NCI-H345 treated with DMSO at 0.1 percent for 48 hours (cell line): ENCODE measurements around the gene ZNF606.

Source experiments
- DNase-seq: peaks from one replicate; lab custom pipeline; 2025; ENCODE audit not compliant: unreplicated experiment; lab: John Stamatoyannopoulos, UW

The ZNF606 gene

DNA sequence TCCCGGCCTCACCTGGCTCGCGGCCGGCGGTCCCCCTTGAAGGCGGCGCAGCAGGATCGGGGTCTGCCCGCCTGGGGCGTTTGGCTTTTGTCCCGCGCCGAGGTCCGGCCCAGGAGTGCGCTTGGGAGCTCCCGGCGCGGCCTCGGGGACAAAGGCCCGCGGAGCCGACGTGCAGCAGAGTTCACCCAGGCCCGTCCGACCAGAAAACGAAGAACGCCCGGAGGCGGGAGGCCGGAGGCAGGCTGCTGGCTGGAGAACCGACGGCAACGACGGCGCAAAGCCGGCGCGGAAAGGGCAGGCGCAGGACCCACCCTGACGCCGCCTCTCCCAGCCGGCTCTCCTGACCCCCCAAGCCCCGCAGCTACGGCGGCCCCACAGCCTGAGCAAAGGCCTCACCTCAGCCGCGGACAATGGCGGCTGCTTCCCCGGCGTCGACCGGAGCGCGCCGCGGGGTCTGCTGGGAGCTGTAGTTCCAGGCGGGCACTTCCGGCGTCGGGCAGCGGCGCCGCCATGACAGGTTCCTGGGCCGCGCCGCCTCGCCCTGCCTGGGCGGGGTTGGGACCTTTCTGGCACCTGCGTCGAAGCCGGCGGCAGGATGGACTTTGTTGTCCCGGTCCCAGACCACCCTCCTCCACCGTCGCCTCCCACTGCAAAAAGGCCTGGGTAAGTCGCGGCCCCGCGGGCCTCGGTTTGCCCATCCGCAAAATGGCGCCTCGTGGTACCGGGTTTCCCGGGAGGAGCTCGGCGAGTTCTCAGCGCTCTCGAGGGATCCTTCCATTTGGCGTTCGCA lies at the start of gene ZNF606:
ZNF606 (minus strand) TSS at position 437 of the 790 bp plus-strand sequence. CDS start 1,501 bp downstream, outside the sequence.
- DNase-seq: peak; percentile 40

DNA sequence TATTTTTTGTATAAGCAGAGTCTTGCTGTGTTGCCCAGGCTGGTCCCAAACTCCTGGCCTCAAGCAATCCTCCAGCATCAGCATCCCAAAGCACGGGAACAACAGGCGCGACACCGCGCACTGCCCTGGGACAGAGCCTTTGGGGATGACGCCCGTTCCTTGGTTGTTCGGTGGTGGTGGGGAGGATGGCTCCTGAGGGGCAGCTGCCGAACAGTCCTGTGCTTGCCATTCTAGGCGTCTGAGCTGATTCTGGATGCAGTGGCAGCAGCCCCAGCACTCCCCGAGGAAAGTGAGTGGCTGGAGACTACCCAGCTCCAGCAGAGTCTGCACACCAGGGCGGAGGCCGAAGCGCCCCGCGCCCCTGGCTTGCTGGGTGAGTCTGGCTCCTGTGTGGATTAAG lies 49.6 kb upstream of the ZNF606 start:
- no peak for DNase-seq

DNA sequence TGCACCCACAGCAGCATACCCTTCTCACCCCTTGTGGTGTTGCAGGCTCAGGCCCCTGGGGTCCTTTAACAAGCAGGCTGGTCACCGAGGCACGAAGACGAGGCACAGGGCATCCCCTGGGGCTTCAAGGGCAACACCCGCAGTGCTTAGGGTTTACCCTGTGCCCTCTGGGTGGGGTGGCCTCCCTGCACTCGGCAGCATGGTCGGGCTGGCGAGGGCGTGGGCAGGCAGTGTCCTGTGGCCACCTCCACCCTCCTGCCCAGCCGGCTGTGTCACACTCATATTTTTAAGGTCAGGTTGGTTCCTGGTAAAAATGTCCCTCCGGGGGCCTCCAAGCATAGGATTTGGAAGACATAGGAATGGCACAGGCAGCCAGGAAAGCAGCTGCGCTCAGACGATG lies 45.1 kb upstream of the ZNF606 start:
- no peak for DNase-seq

DNA sequence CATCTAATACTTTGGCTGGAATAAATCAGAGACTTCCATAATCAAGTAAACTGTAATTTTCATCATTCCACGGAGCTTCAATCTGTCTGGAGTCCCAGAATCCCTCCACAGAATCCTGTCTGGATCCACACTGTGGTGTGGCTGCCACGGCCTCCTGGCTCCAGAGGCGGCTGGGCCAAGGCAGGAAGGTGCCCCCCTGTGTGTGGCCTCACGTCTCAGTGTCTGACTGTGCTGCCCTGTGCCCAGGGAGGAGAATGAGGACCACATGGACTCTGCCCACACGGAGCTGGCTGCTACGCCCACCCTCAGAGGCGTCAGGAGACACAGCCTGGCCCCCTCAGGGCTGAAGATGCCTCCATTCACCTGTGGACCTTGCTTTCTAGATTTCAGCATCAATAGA lies 44.2 kb upstream of the ZNF606 start:
- no peak for DNase-seq

DNA sequence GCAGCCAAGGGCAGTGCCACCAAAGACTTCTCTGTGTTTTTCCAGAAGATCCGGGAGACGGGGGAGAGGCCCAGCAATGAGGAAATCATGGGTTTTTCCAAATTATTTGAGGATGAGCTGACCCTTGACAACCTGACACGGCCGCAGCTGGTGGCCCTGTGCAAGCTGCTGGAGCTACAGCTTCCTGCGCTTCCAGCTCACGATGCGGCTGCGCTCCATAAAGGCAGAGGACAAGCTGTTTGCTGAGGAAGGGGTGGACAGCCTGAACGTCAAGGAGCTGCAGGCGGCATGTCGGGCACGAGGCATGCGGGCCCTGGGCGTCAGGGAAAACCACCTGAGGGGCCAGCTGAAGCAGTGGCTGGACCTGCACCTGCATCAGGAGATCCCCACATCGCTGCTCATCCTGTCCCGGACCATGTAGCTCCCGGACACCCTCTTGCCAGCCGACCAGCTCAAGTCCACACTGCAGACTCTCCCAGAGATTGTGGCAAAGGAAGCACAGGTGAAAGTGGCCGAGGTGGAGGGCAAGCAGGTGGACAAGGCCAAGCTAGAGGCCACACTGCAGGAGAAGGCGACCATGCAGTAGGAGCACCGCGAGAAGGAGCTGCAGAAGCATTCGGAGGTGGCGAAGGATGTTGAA lies 42.9 kb upstream of the ZNF606 start:
- no peak for DNase-seq

DNA sequence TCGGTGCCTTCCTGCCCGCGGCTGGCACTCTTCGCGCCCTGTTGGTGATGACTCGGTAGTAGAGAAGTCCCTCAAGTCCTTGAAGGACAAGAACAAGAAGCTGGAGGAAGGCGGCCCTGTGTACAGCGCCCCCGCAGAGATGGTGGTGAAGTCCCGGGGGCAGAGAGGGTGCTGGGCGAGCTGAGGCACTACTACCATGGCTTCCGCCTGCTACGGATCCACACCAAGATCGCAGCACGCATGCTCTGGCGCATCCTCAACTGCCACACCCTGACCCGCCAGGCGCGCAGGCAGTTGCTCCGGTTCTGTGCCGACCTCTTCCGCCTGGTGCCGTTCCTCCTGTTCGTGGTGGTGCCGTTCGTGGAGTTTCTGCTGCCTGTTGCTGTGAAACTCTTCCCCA lies 42.3 kb upstream of the ZNF606 start:
- no peak for DNase-seq

DNA sequence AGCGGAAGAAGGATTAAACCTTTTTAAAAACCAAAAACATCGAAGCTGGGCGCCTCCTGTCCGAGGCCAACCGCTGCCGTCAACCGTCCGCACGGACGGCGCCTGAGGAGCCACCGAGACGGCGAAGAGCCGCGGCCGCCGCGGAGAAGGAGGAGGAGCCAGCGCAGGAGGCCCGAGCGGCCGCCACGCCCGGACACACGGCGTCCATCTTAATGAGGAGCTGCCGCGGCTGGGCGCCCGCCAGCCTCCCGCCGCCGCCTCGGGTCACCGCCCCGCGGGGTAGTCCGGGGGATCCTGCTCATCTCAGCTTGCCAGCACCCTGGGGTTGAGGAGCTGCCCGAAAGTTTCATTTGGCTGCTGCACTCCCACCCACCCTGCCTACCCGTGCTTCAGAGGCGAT lies 41.8 kb upstream of the ZNF606 start:
- DNase-seq: no peak

DNA sequence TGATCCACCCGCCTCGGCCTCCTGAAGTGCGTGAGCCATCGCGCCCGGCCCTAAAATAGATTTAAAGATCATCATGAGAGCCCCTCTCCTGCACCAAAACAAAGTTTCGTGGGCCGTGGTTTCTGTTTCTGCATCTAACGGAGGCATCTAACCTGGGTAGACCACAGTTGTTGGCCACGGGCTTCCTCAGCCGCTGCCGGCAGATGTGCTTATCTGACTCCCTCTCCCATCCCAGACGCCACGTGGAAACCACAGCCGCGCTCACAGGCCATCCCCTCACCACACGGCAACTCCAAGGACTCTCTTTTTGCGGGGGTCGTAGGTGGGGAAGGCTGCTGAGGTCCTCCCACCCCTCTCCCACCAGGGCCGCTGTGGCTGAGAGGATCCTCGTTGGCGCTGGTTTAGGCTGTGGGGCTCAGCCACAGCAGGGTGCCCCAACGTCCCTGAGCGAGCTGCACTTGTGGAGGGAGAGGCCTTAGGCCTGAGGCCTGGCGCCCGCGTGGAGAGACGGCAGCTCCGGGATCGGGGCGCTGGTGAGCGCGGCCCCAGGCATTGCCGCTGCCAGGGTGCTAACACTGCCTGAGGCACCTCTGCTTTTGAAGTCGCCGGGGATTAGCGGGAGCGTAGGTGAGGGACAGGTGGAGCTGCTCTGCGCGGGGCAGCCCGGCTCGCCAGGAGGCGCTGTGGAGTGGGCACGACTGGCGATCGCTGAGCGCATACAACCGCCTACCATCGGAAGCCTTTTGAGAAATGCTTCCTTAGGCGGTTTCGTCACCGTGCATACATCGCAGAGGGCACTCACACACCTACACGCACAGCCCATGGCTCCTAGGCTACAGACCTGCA lies 40.1 kb upstream of the ZNF606 start:
- DNase-seq: no peak

DNA sequence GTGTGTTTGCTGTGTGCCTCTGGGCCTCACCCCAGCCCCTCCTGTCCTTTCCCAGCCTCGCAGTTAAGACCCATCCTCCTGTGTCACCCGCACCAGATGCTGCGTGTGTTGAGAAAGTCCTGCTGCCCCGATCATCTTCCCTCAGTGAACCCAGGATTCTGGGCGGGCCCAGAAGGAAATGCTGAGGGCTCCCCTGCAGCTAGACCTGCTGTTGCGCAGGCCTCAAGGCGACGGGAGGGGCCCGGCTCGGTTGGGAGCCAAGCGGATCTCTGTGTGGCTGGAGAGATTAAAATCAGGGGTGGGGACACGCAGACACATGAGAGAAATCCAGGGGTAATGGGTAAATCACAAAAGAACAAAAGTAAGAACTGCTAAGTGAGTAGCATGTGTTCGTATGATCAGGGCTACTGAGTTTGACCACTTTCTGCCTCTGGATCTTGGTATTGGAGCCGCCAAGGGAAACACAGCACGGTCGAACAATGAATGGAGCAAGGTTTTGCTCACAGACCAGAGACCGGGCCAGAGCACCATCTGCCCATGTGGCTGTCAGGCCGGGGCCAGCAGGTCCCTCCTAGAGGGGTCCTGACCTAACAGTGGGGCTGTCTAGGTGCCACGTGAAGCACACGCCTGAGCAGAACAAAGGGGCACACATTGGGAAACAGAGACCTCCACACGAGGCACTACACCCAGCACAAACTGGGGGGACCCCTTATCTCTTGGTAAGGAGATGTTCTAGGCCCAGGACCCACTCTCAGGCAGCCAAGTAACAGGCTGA lies 38.3 kb upstream of the ZNF606 start:
- no peak for DNase-seq

DNA sequence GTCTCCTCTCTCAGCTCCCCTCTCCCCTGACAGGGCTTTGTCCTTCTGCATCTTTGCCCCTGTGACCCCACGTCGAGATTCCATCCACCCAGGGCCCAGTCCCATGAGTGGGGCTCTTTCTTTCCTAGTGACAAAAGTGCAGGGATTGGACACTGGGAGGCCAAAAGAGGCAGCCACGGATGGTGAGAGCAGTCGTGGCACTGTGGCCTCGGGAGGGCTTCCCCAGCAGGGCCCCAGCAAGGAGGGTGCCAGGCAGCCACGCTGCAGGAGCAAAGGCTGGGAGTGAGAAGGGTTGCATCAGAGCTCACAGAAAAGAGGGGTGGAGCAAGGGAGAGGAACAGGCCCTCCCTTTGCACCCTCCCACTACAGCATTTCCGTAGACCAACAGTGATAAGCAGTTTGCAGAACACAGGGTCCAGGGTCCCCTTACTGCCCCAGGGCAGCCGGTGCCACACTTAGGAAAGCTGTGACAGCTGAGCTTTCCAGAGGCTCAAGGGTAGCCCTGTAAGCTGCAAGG lies 36.1 kb upstream of the ZNF606 start:
- DNase-seq: no peak

DNA sequence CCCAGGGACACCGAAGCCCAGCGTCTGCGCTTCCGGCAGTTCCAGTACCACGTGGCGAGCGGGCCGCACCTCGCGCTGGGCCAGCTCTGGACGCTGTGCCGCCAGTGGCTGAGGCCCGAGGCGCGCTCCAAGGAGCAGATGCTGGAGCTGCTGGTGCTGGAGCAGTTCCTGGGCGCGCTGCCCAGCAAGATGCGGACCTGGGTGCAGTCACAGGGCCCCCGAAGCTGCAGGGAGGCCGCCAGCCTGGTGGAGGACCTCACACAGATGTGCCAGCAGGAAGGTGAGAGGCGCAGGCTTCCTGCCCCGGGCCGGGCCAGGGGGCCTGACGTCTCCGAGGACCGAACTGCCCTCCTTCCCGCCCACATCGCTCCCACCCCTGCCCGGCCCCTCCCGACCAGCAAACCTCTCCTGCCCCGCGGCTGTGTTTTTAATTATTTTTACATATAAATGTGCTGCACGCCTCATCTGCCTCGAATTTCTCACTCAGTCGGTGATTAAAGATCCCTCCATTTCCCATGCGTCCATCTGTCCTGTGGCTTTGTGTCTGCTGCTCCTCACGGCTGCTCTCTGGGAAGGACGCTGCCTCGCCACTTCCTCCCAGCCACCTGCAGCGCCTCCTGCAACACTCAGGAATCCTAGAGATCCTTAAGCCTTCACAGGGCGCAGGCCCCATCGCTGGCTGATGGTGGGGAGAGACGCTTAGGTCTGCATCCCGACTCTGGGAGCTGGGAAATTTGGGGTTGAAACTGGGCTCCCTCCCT lies 35.5 kb upstream of the ZNF606 start:
- DNase-seq: no peak

DNA sequence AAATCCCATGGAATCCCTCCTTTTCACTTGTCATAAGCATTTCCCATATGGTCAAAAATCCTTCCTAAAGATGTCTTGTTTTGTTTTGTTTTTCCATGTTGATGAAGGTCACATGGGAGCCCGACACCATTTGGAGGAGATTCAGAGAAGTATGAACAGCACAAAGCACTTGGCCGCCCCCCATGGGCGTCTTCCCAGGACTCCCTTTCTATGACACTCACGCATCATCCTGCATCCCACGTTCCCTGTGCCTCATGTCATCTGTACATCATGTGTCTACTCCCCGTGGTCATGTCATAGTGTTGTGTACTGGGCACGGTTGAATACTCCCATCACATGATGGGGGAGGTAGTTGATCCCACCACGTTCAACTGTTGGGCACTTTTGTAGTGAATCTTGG lies 33.2 kb upstream of the ZNF606 start:
- DNase-seq: no peak

DNA sequence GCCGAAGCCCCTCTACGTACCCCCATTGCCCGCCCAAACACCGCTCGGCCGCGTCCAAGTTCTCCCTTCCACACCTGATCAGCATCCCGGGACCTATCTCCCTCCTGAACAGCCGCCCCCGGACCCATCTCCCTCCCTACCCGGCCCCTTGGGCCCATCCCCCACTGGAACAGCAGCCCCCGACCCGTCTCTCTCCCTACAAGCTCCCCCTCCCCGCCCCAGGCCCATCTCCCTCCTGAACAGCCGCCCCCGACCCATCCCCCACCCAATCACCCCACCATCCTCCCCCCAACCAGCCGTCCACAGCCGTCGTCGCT lies 31.8 kb upstream of the ZNF606 start:
- no peak for DNase-seq

DNA sequence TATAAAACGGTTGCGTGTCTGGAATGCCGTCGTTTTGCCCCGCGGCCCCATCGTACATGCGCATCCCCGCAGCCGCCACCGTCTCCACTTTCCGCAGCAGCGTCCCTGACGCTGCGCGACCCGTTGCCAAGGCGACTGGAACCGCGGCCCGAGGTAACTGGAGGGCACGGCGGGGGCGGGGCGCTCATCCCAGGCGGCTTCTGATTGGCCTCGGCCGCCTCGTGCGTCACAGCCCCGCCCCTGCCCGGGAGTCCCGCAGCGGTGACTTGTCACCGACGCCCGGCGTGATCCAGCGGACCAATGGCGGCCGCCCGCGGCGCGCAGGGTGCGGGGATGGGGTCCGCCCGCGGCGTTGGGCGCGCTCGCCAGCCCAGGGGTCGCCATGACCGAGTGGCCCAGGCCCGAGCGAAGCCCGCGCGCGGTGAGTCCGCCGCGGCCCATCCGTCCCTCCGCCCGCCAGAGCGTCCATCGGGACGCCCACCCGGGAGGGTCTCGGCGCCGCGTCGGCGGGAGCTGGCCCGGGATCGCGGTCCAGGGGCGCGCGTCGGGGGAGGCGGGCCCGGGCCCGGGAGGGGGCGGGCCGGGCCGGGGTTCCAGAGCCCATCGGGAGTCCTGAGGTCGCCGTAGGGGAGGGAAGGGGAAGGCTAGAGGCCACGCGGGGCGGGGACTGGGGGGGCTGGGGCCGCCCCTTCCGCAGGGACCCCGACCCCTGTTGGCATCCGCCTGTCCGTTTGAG lies 31.3 kb upstream of the ZNF606 start, which contains the start of gene ZSCAN1:
ZSCAN1 (plus strand) TSS at position 285 of the 736 bp plus-strand sequence. CDS start 3,812 bp downstream, outside the sequence.
- no peak for DNase-seq

DNA sequence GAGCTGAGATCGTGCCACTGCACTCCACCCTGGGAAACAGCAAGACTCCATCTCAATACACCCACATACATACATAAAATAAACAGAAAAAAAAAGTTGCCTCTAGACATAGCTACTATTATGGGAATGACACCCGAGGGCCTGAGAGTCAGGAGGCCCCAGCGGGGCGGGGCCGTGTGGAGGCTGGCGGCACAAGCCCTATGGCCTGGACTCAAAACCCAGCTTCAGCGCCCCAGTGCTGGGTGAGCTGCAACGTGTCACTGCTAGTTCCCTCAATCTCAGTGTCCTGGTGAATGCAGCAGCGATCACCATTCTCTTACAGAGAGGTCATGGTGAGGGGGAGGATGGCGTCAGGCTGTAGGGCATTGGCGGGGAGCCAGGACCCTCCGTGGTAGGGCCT lies 22.0 kb upstream of the ZNF606 start:
- DNase-seq: no peak

DNA sequence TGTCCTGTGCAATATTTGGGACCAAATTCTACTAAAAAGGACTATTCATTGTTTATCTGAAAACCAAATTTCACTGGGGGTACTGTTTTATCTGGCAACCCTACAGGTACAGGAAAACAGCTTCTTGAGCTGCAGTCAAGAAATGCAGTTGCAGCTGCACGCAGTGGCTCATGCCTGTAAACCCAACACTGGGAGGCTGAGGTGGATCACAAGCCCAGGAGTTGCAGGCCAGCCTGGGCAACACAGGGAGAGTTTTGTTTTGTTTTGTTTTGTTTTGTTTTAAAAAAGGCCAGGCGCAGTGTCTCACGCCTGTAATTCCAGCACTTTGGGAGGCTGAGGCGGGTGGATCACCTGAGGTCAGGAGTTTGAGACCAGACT lies 19.7 kb upstream of the ZNF606 start:
- no peak for DNase-seq

DNA sequence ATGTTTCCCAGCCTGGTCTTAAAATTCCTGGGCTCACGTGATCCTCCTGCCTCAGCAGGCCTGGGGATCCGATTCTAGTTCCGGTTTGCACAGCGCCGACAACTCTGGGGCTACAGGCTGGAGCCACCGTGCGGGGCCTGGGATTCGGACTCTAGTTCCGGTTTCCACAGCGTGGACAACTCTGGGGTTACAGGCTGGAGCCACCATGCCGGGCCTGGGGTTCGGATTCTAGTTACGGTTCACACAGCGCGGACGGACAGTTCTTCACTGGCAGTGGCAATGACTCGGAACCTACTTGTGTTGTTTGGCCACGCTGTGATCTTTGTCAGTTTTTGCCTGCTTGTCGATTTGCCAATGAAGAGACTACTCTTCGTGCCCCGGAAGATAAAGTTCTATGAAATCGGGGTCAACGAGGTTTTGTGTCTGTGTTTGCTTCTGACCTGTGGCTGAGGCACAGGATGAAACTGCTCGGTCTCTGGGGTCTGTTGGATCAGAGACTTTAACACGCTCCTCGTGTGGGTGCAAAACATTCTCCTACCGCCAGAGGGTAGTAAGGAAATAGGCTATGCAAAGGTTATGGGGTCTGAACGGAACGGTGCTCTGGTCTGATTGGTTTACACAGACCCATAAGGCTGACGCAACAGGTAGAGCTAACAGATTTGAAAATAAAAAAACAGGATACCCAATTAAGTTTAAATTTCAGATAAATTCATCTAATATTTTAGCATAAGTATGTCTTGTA lies 19.1 kb upstream of the ZNF606 start:
- no peak for DNase-seq

DNA sequence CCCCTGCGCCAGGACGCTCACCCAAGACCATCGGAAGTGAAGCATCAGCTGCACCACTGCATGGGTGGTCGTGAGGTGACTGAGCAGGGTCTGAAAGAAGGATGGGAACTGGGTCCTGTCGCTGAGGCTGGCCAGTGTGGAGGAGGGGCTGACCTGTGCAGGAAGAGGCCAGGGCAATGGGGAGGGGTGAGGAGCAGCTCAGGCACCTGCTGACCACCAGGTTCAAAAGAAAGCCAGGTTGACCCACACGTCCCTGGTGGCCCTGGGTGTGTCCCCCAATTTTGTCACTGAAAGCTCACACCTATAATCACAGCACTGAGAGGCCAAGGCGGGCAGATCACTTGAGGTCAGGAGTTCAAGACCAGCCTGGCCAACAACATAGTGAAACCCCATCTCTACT lies 17.5 kb upstream of the ZNF606 start:
- DNase-seq: no peak

DNA sequence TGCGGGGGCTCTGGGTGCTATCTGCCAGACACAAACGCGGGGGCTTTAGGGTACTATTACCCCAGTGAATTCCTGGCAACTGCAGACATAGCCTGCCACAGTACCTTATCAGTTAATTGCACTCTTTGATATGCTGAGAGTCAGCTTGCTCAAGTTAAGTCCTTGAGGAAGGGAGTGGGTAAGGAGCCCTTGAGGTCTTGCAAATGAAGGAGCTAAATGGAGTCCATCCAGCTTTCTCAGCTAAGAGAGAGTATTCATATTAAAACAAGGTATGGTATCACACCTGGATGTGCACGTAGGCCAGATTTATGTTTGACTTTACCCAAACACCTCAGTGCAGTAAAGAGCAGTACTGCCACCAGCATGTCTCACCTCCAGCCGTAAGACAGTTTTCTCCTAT lies 11.5 kb upstream of the ZNF606 start:
- no peak for DNase-seq
